HG02884 (cell line): ENCODE results near the gene SNX33.
"Not testable (repeated sequence)": the region's sequence is repeated elsewhere in the genome, so short reads cannot be mapped to it uniquely, and the experiment has no call there.

Experiments
- ATAC-seq: cut with Tn5 transposase; IDR thresholded peaks from one replicate; pipeline ENCODE4 v1.9.1; 2021; ENCODE audit warnings: mild to moderate bottlenecking, moderate library complexity; ENCODE audit not compliant: unreplicated experiment

Gene SNX33

DNA sequence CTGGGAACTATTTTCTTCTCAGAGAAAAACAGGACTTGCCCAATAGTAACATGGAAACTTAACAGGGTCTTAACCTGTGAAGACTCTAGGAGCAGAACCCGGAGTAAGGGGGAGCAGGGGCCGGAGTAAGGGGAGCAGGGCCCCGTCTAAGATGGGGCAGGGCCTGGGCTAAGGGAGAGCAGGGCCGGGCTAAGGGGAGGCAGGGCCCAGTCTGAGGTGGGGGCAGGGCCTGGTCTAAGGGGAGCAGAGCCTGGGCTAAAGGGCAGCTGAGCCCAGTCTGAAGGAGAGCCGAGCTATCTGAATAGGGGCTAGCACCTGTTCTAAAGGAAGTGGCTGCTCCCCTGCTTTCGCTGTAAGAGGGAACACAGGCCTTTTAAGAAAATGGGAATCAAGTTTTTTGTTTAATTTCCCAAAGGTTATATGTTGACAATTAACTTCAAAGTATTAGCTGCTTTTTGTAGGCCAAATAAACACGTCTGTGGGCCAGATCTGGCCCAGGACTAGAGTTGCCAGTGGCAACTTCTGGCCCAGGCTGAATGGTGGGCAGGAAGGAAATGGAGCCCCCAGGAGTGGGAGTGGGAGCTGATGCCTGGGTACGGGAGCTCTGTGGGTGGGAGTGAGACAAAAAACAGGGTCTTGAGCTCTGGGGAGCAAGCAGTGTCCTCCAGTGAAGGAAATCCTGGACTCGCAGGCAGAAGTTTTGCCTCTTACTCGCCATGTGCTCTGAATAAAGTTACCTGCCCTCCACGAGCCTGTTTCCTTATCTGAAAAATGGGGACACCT lies 32.5 kb downstream of the SNX33 start:
- no peak for ATAC-seq

DNA sequence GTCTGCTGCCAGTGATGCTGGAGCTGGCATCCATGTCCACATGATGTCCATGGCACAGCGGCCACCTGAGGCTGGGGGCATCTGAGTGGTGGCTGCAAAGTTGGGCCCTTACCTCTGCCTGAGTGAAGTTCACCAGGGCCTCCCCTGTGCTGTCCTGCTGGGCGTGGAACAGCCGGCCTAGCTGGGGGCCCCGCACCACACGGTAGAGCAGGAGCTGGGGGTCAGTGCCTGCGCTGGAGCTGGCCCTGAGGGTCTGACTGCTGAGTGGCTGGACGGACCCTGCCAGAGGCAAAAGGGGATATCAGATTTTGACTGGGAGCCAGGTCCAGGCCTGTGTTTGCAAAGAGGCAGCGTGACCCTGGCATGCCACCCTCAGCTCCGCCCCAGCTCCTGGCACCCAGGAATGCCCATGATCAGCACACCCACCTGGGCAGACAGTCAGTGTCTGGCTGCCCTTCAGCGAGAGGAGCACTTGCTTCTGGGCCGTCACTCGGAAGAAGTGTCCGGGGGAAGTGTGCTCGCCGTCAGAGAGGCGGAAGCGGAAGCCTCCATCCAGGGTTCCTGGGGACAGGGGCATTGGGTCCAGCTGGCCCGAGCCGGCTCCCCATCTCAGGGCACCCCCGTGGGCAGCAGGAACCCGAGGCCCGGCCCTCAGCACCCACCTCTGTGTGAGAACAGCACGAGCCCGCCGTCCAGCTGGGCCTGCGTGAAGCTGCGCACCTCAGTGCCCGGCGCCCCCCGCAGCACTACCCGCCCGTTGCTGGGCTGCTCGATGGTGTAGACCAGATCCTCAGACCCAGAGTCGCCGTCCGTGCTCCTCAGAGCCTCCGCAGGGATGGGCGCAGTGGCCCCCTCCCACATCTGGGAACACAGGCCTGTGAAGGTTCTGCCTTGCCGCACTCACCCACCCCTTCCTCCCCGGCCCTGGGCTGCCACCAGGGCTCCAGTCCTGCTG lies 34.7 kb downstream of the SNX33 start:
- no peak for ATAC-seq

DNA sequence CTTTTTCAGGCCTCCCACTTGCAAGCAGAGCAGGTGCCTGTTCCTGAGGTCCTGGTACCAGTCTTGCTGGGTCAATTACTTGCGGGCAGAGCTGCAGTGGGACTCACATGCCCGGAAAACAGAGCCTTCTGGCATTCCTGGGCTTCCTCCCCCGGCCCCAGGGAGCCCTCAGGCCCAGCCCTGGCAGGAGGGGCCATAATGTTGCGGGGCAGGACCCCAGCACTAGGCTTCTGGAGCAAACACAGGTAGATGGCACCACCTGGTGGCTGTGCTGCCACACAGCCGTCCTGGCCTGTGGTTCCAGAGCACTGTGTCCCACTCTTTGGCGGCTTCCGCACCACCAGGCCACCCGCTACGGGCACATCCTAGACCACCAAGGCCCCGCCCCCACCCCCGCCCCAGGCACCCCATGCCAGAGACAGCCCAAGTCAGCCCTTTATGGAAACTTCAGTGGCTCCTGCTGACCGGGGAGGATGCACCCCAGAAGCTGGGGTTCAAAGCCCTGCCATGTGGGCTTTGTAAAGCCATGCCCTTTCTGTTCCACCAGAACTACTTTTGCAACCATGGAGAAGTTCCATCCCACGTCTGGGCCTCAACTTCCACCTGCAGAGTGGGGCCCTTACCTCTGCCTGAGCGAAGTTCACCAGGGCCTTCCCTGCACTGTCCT lies 36.1 kb downstream of the SNX33 start:
- not testable (repeated sequence) for ATAC-seq

DNA sequence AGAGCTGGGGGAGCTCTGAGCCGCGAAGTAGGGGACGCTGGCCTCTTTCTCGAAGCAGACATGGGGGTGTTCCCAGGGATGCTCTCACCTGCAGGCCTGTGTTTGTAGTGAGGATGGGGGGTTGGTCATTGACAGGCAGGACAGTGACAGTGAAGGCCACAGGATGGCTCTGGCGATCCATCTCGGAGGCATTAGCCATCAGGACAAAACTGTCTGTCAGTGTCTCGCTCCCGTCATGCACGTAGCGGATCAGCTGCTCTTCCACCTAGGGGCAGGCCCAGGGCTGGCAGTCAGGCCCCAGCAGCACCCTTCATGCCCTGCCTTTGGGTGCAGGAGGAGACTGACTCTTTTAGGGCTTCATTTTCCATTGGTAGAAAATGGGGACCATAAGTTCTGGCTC lies 36.9 kb downstream of the SNX33 start:
- ATAC-seq = no peak

DNA sequence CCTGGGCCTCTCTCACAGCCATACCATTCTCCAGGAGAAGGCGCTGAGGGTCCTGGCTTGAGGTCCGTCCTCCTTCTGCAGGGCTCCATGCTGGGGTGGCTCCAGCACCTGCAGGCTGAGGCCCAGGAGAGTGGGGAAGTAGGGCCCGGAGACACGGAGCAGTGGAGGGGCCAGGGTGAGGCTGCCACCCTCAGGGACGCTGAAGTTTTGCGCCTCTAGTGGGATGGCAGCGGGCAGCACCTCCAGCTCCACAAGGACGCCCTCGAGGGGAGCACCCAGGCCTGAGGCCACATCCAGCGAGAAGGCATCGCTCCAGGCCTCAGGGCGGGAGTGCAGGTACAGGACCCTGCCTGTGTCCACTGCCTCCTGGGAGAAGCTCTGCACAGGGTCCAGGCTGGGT lies 37.5 kb downstream of the SNX33 start:
- no peak for ATAC-seq

DNA sequence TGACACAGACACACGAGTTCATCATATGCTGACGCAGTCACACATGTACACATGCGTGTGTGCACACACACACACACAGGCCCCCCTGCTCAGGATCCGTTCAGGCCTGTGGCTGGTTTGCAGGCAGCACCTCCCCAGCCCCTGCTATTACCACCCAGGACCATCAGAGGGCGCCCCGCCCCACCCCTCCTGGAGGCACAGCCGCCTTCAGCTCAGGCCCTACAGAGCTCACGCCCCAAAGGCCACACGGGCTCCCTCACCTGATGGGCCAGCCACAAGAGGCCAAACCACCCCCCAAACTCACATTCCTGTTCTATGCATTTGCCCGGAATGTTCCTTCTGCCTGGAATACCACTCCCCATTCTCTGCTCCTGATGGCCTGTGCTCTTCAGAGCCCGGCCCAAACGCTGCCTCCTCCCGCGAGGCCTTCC lies 38.5 kb downstream of the SNX33 start:
- not testable (repeated sequence) for ATAC-seq

DNA sequence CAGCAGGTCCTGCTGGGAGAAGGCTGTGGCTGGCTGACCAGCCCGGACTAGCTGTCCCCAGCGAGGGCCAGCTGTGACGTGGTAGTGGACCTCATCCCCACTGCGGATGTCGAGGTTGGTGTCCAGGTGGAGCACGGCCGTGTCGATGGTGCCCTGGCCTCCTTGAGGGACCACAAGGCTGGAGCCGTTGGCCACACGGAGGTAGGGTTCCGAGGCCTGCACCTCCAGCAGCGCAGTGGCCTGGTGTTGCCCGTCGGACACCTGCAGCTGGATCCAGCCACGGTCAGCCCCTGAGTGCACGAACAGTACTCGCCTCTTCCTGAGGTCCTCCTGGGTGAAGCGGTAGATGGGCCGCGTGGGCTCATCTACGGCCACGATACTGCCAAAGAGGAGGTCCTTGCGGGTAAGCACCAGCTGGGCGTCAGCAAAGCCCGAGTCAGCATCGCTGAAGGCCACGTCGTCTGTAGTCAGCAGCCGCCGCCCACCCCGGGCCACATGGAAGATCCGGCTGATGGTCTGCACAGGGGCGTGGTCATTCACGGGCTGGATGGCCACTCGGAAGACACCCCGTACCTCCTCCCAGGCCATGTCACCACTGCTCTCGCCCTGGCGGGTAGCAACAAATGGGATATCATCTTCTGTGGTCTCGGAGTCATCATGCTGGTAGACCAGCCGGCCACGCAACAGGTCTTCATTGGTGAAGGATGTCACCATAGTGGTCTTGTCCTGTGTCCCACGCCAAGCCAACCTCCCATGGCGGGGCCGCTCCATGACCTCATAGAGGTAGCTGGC lies 40.0 kb downstream of the SNX33 start:
- ATAC-seq = no peak

DNA sequence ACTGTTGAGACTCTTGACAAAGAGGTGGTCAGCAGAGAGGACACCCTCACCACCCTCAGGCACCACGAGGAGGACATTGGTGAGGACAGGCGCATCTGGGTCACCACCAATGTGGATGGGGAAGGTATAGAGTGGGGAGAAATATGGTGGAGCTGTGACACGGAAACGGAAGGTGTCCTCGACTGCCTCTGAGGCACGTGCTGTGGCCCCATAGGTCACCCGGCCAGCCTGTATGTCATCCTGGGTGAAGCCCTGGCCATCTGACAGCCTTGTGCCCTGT lies 40.5 kb downstream of the SNX33 start:
- ATAC-seq = no peak

DNA sequence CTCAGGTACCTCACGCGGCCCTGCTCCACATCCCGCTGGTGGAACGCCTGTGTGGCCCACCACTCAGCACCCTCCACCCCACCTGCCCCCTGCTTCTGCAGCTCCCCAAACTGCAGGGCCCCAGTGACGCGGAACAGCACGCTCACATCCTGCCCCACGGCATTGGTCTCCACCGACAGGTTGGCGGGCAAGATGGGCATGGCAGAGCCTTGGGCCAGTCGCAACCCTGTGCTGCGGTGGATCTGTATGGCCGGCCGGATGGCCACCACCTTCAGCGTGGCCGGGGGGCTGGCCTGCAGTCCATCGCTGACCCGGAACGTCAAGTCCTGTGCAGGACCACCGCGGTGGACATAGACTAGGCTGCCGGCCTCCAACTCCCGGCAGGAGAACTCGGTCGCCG lies 41.1 kb downstream of the SNX33 start:
- no peak for ATAC-seq

DNA sequence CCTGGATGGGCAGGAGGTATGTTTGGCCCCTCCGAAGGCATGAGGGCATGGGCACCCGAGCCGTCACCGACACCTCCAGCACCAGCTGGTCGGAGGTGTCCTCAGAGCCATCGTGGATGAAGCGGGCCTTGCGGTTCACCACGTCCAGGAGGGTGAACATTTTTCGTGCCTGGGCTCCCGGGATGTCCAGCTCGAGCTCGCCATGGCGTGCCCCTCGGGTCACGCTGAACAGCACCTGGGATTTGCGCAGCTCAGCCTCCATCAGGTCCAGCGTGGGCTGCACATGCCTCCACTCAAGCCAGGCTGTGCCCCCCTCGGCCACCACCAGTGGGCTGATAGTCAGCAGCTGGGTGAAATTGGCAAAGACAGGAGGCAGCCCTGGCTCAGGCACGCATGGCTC lies 41.7 kb downstream of the SNX33 start:
- ATAC-seq = not testable (repeated sequence)

DNA sequence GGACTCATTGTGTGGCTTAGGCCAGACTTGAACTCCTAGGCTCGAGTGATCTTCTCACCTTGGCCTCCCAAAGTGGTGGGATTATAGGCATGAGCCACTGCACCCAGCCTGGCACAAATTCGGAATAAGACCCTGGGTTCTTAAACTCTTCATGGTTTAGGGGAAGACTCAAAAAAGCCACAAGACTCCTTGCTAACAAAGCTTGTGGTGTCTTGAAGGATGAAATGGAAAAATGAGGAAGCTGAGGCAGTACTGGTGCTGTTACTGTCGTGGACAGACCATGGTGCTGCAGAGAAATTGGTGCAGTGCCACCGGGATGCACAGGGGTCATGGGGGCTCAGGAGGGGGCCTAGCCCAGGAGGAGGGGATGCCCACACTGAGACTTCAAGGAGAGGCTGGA lies 44.6 kb downstream of the SNX33 start:
- not testable (repeated sequence) for ATAC-seq

DNA sequence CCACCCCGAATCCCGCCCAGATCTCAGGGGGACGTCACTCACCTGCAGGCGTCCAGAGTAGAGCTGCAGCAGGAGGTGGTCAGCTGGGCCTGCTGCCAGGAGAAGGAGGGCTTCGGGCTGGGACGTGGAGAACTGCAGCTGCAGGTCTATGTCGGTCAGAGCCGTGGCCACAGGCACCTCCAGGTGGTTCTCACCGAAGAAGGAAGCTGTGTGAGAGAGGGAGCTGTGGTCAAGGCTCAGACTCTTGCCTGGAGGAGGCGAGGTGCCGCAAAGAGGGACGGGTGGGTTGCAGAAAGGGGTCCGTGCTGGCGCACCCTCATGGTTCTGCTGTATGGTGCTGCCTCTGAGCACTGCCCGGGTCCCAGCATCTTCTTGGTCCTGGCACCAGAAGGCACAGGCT lies 45.3 kb downstream of the SNX33 start:
- ATAC-seq = not testable (repeated sequence)

DNA sequence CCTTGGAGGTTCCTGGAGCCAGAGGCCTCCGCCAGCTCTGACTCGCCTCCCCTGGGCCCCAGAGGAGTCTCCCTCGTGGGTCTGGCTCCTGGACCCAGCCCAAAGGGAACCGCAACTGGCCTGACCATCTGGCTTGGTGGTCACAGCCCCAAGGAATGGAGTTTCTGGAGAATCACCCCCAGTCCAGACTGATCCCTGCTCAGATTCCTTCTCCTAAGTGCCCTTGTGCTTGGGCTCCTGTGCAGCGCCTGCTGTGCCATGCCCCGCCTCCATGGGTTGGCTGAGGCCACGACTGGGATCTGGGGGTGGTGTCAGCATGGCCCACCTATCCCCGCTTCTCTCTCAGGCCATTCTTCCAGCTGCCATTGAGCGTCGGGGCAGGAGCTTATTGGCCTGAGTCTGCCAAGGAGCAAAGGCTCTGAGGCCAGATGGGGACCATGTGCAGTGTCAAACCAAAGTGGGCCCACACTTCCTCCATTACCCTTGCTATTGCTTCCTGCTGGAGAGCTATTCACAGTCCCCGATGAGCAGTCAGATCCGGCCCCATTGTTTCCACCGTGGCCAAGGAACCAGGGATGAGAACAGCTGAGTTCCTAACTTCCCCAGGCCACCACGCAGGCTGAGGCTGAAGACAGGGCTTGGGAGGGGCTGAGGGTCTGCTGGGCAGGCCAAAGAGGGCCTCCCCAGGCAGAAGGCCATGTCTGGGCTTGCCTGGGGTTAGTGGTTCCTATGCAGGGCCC lies 46.0 kb downstream of the SNX33 start:
- no peak for ATAC-seq

DNA sequence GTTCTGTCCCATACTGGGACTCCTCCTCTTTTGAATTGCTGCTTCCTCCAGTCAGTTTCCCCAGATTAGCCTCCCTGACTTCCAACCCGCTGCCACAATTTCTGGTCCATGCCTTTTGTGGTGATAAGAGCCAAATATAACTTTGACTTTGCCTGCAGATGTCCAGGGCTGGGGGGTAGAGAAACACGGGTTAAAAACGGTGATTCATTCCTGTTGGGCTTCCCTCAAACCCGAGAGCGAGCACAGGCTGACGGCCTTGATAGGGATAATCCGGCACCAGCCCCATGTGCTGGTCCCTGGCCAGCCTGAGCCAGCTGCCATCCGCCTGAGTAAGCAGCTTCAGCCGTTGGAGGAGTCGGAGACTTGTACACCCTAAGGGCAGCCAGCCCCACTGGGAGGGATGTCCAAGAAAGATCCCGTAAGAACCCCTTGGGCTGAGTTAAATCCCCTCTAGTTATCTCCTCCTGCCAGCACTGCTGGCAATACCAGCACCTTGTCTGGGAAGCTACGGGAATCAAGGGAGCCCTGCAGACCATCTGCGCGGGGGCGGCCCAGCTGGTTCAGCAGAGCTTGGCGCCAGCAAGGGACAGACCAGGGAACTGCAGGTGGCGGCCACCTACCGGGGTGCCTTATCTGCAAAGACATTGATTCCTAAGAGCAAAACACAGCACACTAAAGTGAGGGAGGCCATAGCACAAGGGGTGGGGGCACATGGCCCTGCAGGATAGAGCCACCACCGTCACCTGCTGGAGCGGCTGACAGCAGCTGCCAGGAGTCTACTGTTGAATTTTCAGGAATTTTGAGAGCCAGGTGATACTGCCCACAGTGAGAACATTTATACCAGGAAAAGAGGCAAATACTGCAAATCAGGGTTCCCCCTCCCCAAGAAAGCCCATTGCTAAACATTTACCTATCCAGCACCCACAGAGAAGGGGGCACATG lies 46.8 kb downstream of the SNX33 start:
- no peak for ATAC-seq

DNA sequence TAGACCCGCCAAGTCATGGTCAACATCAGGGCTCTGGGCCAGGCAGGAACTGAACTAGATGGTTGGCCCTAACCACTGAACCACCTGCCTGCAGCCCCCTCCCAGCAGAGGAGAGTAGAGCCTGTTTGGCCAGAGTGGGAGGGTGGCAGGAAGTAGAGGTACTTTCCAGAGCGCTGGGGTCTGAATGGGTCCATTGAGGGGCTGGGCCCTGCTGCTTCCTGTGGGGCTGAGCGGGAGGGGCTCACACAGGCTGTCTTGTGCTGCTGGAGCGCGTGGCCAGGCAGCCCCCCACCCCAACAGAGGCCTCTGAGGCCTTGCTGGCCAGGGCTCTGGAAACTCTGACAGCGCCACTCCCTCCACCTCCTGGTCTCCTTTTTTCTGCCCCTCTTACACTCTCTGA lies 47.5 kb downstream of the SNX33 start:
- ATAC-seq = no peak

DNA sequence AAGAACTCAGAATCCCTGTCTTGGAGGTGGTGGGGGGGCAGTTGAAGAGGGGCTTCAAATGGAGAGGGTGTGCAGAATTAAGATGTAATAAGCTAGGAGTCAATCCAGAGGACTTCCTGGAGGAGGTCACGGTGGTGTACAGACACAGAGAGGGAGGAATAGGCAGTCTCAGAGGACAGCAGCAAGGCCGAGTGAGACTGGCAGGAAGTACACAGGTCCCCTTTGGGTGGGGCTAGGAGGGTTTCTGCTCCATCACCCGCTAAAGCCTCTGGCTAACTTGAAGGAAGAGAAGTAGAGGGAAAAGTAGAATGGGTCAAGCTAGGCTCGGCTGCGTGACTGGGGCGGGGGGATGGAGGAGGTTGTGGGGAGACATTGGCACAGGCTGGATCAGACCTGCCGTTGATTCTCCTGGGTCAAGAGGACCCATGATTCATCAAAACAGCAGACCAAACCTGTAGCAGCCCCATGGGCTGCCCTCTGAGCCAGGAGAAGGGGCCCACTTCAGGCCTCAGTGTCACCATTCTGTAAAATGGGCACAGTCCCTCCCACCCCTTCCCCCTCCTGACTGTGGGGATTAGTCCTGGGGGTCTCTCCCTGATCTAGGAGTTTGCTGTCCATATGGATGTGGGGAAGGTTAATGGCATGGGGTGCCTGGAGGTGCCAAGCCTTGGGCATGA lies 48.1 kb downstream of the SNX33 start:
- ATAC-seq = no peak

DNA sequence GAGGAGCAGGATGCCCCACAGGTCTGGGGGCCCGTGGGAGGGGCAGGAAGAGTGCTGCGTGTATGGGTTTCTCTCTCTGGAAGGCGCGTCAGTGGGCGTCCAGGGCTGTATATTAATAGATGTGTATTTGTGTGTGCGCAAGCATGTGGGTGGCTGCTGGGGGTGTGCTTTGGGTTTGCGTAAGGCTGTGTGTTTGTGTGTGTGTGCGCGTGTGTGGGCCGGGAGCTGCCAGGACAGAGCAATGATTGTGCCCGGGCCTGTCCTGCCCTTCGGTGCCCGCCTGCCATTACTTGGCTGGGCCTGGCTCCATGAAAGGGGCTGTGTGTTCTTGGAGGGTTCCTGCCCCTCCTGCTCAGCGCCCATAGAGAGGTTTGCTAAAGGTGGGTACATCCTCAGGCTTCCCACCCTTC lies 48.6 kb downstream of the SNX33 start:
- ATAC-seq = no peak

DNA sequence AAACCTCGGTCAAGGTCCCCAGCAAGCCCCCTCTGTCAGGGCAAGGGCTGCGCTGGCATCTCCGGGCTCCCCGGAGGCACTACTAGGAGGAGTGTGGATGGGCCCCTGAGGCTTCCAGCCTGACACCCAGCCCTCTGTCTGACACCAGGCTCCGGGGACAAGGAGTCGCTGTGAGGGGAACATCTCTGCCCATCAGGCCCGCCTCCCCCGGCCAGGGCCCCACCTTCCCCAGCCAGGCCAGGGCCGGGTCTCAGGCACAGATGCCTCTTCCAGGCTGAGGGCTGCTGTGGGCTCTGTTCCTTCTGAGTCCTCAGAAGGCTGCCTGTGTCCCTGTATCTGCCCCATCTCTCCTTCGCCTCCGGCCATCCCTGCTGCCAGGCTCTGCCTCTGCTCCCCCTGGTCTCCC lies 49.1 kb downstream of the SNX33 start:
- ATAC-seq = no peak

DNA sequence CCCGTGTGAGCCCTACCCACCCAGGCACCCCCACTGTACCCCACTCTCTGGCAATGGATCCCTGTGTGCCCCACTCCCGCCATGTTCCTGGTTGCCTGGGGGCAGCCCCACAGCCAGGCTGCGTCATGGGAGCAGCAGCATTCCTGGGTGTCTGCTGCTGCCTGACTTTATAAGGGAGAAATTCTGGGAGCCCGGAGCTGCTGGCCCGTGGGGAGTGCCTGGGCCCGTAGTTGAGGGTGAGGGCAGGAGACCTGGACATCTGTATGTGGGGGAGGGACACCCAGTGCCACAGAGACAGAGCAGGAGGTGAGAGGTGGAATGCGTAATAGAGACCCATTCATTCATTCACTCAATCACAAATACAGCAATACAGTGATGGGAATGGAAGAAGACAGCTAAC lies 49.8 kb downstream of the SNX33 start:
- no peak for ATAC-seq
